GM19468 (cell line): Measurements from ENCODE around the gene ZNF444.
"Not testable (repeated sequence)": the region's sequence is repeated elsewhere in the genome, so short reads cannot be mapped to it uniquely, and the experiment has no call there.

ENCODE experiments used
- ATAC-seq: cut with Tn5 transposase; IDR thresholded peaks from one replicate; pipeline ENCODE4 v1.9.1; 2021; ENCODE audit warnings: mild to moderate bottlenecking, moderate library complexity, moderate number of reproducible peaks; ENCODE audit not compliant: unreplicated experiment; ENCODE audit errors: extremely low read depth

Gene ZNF444

GRCh38 chr19:56170261-56170660 lies 29.2 kb downstream of the ZNF444 start:
- ATAC-seq = no peak

GRCh38 chr19:56174086-56174485 lies 33.0 kb downstream of the ZNF444 start:
- no peak for ATAC-seq

GRCh38 chr19:56174550-56174949 lies 33.5 kb downstream of the ZNF444 start:
- no peak for ATAC-seq

GRCh38 chr19:56175861-56176307 lies 34.8 kb downstream of the ZNF444 start, which contains the start of gene GALP:
Gene GALP (plus strand): TSS chr19:56176008. CDS start chr19:56177109, 1,101 bp downstream.
- not testable (repeated sequence) for ATAC-seq

- ATAC-seq = not testable (repeated sequence)
Observed at GRCh38 chr19:56176310-56176709, 35.2 kb downstream of the ZNF444 start.

GRCh38 chr19:56176881-56177280 lies 35.8 kb downstream of the ZNF444 start:
- no peak for ATAC-seq

GRCh38 chr19:56177564-56178243 lies 36.6 kb downstream of the ZNF444 start:
- ATAC-seq = no peak

GRCh38 chr19:56189785-56190184 lies 48.7 kb downstream of the ZNF444 start:
- ATAC-seq = no peak

GRCh38 chr19:56191115-56191514 lies 50.0 kb downstream of the ZNF444 start:
- no peak for ATAC-seq

GRCh38 chr19:56191711-56192110 lies 50.6 kb downstream of the ZNF444 start:
- ATAC-seq = no peak

- ATAC-seq = no peak
Observed at GRCh38 chr19:56193981-56194640, 53.0 kb downstream of the ZNF444 start.

- not testable (repeated sequence) for ATAC-seq
Observed at GRCh38 chr19:56197646-56198045, 56.6 kb downstream of the ZNF444 start, which contains the start of gene ZSCAN5B. Gene ZSCAN5B (minus strand): TSS chr19:56197783. CDS start chr19:56193052, 4,731 bp downstream.

GRCh38 chr19:56199687-56200086 lies 58.6 kb downstream of the ZNF444 start:
- no peak for ATAC-seq

- no peak for ATAC-seq
Observed at GRCh38 chr19:56201973-56202372, 60.9 kb downstream of the ZNF444 start, which contains the start of gene ZSCAN5C. Gene ZSCAN5C (plus strand): TSS chr19:56202273. CDS start chr19:56205914, 3,641 bp downstream.

GRCh38 chr19:56207581-56207980 lies 66.5 kb downstream of the ZNF444 start:
- ATAC-seq = not testable (repeated sequence)

- ATAC-seq = no peak
Observed at GRCh38 chr19:56209091-56209490, 68.0 kb downstream of the ZNF444 start.

GRCh38 chr19:56210036-56210435 lies 68.9 kb downstream of the ZNF444 start:
- ATAC-seq = not testable (repeated sequence)
